SK-N-SH (cell line): ENCODE measurements around the gene POLR2C. TPM values are rescaled to one million over a fixed set of nuclear protein-coding genes. Genes with fewer than 3 reads are reported as not detected.

ENCODE experiments used
- CTCF ChIA-PET: fragments of 300-600, 350-600 bp; formaldehyde crosslinking; extraction: SDS; loops from one replicate; lab custom pipeline; 2021; lab: Yijun Ruan, JAX
- POLR2A ChIA-PET: fragments of 350-600 bp; sonication (Branson Sonifier 250); formaldehyde crosslinking; extraction: SDS; loops from one replicate; lab custom pipeline; 2020; ENCODE audit warnings: antibody characterized with exemption, inconsistent platforms; lab: Yijun Ruan, JAX
- DNase-seq: peaks from one replicate; pipeline ENCODE4 v3.0.0; 2012
- H2AFZ ChIP-seq: fragments of 200-600 bp; sonication (generic); 2 replicates; pipeline ENCODE4 v1.8.1; 2016; ENCODE audit warnings: antibody characterized with exemption, mild to moderate bottlenecking, low read depth
- H3F3A ChIP-seq: fragments of 200-600 bp; sonication (generic); replicated peaks from 2 replicates; pipeline ENCODE3; 2016; ENCODE audit warnings: antibody characterized with exemption, mild to moderate bottlenecking; ENCODE audit not compliant: insufficient read depth
- H3K27ac ChIP-seq, 2 experiments: fragments of 200-500 bp in 1 of 2; fragments of 200-600 bp in 1 of 2; sonication (Bioruptor generic) in 1 of 2; sonication (generic), shearing (Covaris generic) in 1 of 2; 2 replicates each; pipeline versions ENCODE4 v1.5.1 to v1.6.1; 2014 to 2016; ENCODE audit warnings: low read depth in 2 of 2, inconsistent platforms in 1 of 2, low read length in 1 of 2, mild to moderate bottlenecking in 1 of 2, mixed read lengths in 1 of 2
- H3K27me3 ChIP-seq: fragments of 200-600 bp; sonication (generic), shearing (Covaris generic); 2 replicates; pipeline ENCODE4 v1.6.1; 2016; ENCODE audit warnings: mixed run types; ENCODE audit not compliant: insufficient read depth
- H3K36me3 ChIP-seq, 2 experiments: fragments of 200-500 bp in 1 of 2; fragments of 200-600 bp in 1 of 2; sonication (Bioruptor generic) in 1 of 2; sonication (generic) in 1 of 2; replicated peaks in 1 of 2; 2 replicates each; pipeline versions ENCODE3 to v1.5.1; 2014 to 2016; ENCODE audit warnings: low read length in 1 of 2, mild to moderate bottlenecking in 1 of 2; ENCODE audit not compliant: insufficient read depth in 2 of 2, control insufficient read depth in 1 of 2
- H3K4me1 ChIP-seq, 2 experiments: fragments of 200-500 bp in 1 of 2; fragments of 200-600 bp in 1 of 2; sonication (Bioruptor generic) in 1 of 2; sonication (generic), shearing (Covaris generic) in 1 of 2; 2 replicates each; pipeline versions ENCODE4 v1.5.1 to v1.6.1; 2014 to 2016; ENCODE audit warnings: low read depth in 1 of 2, low read length in 1 of 2, mixed run types in 1 of 2; ENCODE audit not compliant: insufficient read depth in 2 of 2, control insufficient read depth in 1 of 2
- H3K4me2 ChIP-seq: fragments of 200-600 bp; sonication (generic), shearing (Covaris generic); 2 replicates; pipeline ENCODE4 v1.6.1; 2017; ENCODE audit warnings: mixed run types
- H3K4me3 ChIP-seq, 2 experiments: fragments of 200-500 bp in 1 of 2; fragments of 200-600 bp in 1 of 2; sonication (Bioruptor generic) in 1 of 2; sonication (generic), shearing (Covaris generic) in 1 of 2; 2 replicates each; pipeline versions ENCODE4 v1.5.1 to v1.8.1; 2014 to 2016; ENCODE audit warnings: low read depth in 2 of 2, inconsistent platforms in 1 of 2, low read length in 1 of 2, mild to moderate bottlenecking in 1 of 2, mixed read lengths in 1 of 2, moderate library complexity in 1 of 2
- H3K79me2 ChIP-seq: fragments of 200-600 bp; sonication (generic); 2 replicates; pipeline ENCODE4 v1.8.1; 2017; ENCODE audit warnings: mild to moderate bottlenecking; ENCODE audit not compliant: insufficient read depth
- H3K9ac ChIP-seq: fragments of 200-600 bp; sonication (generic); 2 replicates; pipeline ENCODE4 v1.6.1; 2017; ENCODE audit warnings: mixed run types
- H3K9me2 ChIP-seq: fragments of 200-600 bp; sonication (generic); 2 replicates; pipeline ENCODE4 v1.6.1; 2017; ENCODE audit warnings: mixed run types
- H3K9me3 ChIP-seq: fragments of 200-600 bp; sonication (generic); 2 replicates; pipeline ENCODE4 v1.6.1; 2017; ENCODE audit warnings: mixed run types, mild to moderate bottlenecking, moderate library complexity
- H4K20me1 ChIP-seq: fragments of 200-600 bp; sonication (generic); 2 replicates; pipeline ENCODE4 v1.6.1; 2017; ENCODE audit warnings: mild to moderate bottlenecking, mixed run types; ENCODE audit not compliant: insufficient read depth
- CHD2 ChIP-seq: fragments of 150-350 bp; IDR thresholded peaks from 2 replicates; pipeline ENCODE4 v1.6.1; 2018; ENCODE audit warnings: low read length; ENCODE audit not compliant: partially characterized antibody
- CTCF ChIP-seq: fragments of 200-600 bp; sonication (generic); IDR thresholded peaks from 2 replicates; pipeline ENCODE4 v1.6.1; 2017; ENCODE audit warnings: antibody characterized with exemption, mild to moderate bottlenecking, moderate library complexity
- ELF1 ChIP-seq: IDR thresholded peaks from 2 replicates; pipeline ENCODE4 v1.4.0; 2012
- EP300 ChIP-seq, 2 experiments: IDR thresholded peaks; 2 replicates each; pipeline versions ENCODE4 v1.4.0 to v1.6.1; 2012; ENCODE audit warnings: borderline replicate concordance in 1 of 2, low read depth in 1 of 2, low read length in 1 of 2
- EZH2phosphoT487 ChIP-seq: fragments of 200-600 bp; sonication (generic); IDR thresholded peaks from 2 replicates; pipeline ENCODE4 v1.6.1; 2017; ENCODE audit warnings: low read depth, mixed run types, mild to moderate bottlenecking, antibody characterized with exemption, moderate library complexity, borderline replicate concordance
- FOSL2 ChIP-seq: IDR thresholded peaks from 2 replicates; pipeline ENCODE4 v1.4.0; 2012; ENCODE audit warnings: low read depth, mild to moderate bottlenecking, moderate library complexity, borderline replicate concordance
- GABPA ChIP-seq: IDR thresholded peaks from 2 replicates; pipeline ENCODE4 v1.4.0; 2012; ENCODE audit warnings: low read depth, mild to moderate bottlenecking
- GATA2 ChIP-seq: sonication (generic); formaldehyde crosslinking; IDR thresholded peaks from 2 replicates; pipeline ENCODE4 v1.5.0; 2020; ENCODE audit warnings: mild to moderate bottlenecking, missing genetic modification reagents
- MAX ChIP-seq: IDR thresholded peaks from 2 replicates; pipeline ENCODE4 v1.4.0; 2012; ENCODE audit warnings: low read depth
- MEF2A ChIP-seq: IDR thresholded peaks from 2 replicates; pipeline ENCODE4 v1.4.0; 2012; ENCODE audit warnings: low read depth, borderline replicate concordance
- MXI1 ChIP-seq: IDR thresholded peaks from 2 replicates; pipeline ENCODE4 v1.6.1; 2012; ENCODE audit warnings: mild to moderate bottlenecking, low read depth, low read length, improper control_type of control experiment
- NRF1 ChIP-seq: IDR thresholded peaks from 2 replicates; pipeline ENCODE4 v1.6.1; 2012; ENCODE audit warnings: low read depth, mild to moderate bottlenecking, low read length
- RAD21 ChIP-seq: IDR thresholded peaks from 2 replicates; pipeline ENCODE4 v1.6.1; 2012; ENCODE audit warnings: mild to moderate bottlenecking, low read length
- REST ChIP-seq: IDR thresholded peaks from 2 replicates; pipeline ENCODE4 v1.6.1; 2012; ENCODE audit warnings: mild to moderate bottlenecking, low read depth, low read length, moderate library complexity
- SMC3 ChIP-seq: IDR thresholded peaks from 2 replicates; pipeline ENCODE4 v1.6.1; 2012; ENCODE audit warnings: low read depth, low read length, improper control_type of control experiment
- TAF1 ChIP-seq: IDR thresholded peaks from 2 replicates; pipeline ENCODE4 v1.6.1; 2012; ENCODE audit warnings: low read depth, mild to moderate bottlenecking, low read length, moderate library complexity, borderline replicate concordance
- TCF12 ChIP-seq: IDR thresholded peaks from 2 replicates; pipeline ENCODE4 v1.4.0; 2012
- USF1 ChIP-seq: IDR thresholded peaks from 2 replicates; pipeline ENCODE4 v1.4.0; 2012; ENCODE audit warnings: low read depth, borderline replicate concordance
- WGBS: methylation state at CpG from one replicate; pipeline ENCODE4 v1.1.6; 2017; ENCODE audit warnings: low lambda C conversion rate; 5-methylcytosine and 5-hydroxymethylcytosine counted together
- polyA plus RNA-seq, 3 experiments: library from polyadenylated mRNA; depleted of rRNA; stranded (reverse); fragments of >200 nt; gene quantifications; 2 replicates each; pipeline ENCODE4 v1.2.3, GENCODE V29; 2012

Gene POLR2C
- polyA plus RNA-seq, 1 of the 3 experiments (the other 2 are of a cell fraction): 160 TPM

GRCh38 chr16:57480754-57481230 is 18.3 kb downstream of the POLR2C start:
- Histone ChIP-seq H3K27ac (peak overlapping the region; percentile 27 to 90; a peak in 3 of 4 replicates), H3K79me2 (peaks cover 7% of the 10 kb centered on the region; the same call in 1 of the 2 replicates), H3K9me3 (no peaks in the 10 kb centered on the region), H3F3A (peaks cover 5% of the 10 kb centered on the region), H3K9ac (no peak overlapping the region), H3K9me2 (no peaks in the 10 kb centered on the region), H3K36me3 (peaks cover 0 to 3% of the 10 kb centered on the region in 2 experiments), H3K4me2 (no peak overlapping the region), H3K27me3 (no peaks in the 10 kb centered on the region), H4K20me1 (0 out of 2 replicates have a peak, but pooled peaks cover 6% of the 10 kb centered on the region), H2AFZ (no peak overlapping the region), H3K4me1 (peaks cover 14 to 87% of the 10 kb centered on the region in 2 experiments; a peak in 3 of 4 replicates), H3K4me3 (no peak overlapping the region; a peak in 1 of 4 replicates)
- ChIA-PET CTCF (interaction anchor here (1.5 to 21.0 kb wide), 3 partner anchors 17 to 63 kb away, joined by 4 to 354 read pairs (median 58); partner anchors contain the start of gene POLR2C), POLR2A (interaction anchor here (1.2 to 10.0 kb wide), 6 partner anchors 8 to 39 kb away, joined by 4 to 152 read pairs (median 8); partner anchors contain the start of genes CIAPIN1, COQ9 and POLR2C)
- TF ChIP-seq MEF2A: no peak
- no peak for TF ChIP-seq REST
- no peak for TF ChIP-seq CTCF
- no peak for TF ChIP-seq TAF1
- peak in 1 of 2 experiments; percentile 84; a peak in 2 of 4 replicates for TF ChIP-seq EP300 (IDR thresholded peaks at IDR 0.05; ENCODE audit: borderline replicate concordance in 1 of 2, low read depth in 1 of 2, low read length in 1 of 2)
- peak; percentile 36; the same call in 1 of the 2 replicates for TF ChIP-seq TCF12
- peak; percentile 47; the same call in 1 of the 2 replicates for TF ChIP-seq GATA2 (CRISPR knock-in tag)
- WGBS: 34% methylated on average over 5 of the region's 6 CpGs
- DNase-seq: peak; percentile 81

- H3K4me2 ChIP-seq: no peak overlapping the region
- H3K9ac ChIP-seq: no peak overlapping the region
- H3K79me2 ChIP-seq: peaks cover 7% of the 10 kb centered on the region; the same call in 1 of the 2 replicates
- no peak overlapping the region for H3K4me3 ChIP-seq
- ChIA-PET POLR2A (interaction anchor here (1.2 to 10.0 kb wide), 5 partner anchors 8 to 38 kb away, joined by 4 to 152 read pairs (median 8); partner anchors contain the start of genes CIAPIN1 and COQ9), CTCF (interaction anchor here (1.5 to 21.0 kb wide), 4 partner anchors 9 to 63 kb away, joined by 4 to 354 read pairs (median 34); partner anchors contain the start of gene POLR2C)
- no peaks in the 10 kb centered on the region for H3K27me3 ChIP-seq
- H3K36me3 ChIP-seq: peaks cover 0 to 3% of the 10 kb centered on the region in 2 experiments
- H3F3A ChIP-seq: peaks cover 5% of the 10 kb centered on the region
- H3K9me3 ChIP-seq: no peaks in the 10 kb centered on the region
- peaks cover 14 to 81% of the 10 kb centered on the region in 2 experiments; a peak in 3 of 4 replicates for H3K4me1 ChIP-seq
- DNase-seq: no peak
- H2AFZ ChIP-seq: no peak overlapping the region
- H3K9me2 ChIP-seq: no peaks in the 10 kb centered on the region
- 75% methylated on average over 3 of the region's 4 CpGs for WGBS
- 0 out of 2 replicates have a peak, but pooled peaks cover 1% of the 10 kb centered on the region for H4K20me1 ChIP-seq
- H3K27ac ChIP-seq: peak overlapping the region in 1 of 2 experiments; percentile 90; a peak in 2 of 4 replicates
- TF ChIP-seq GATA2 (CRISPR knock-in tag): no peak
- no peak for TF ChIP-seq EZH2phosphoT487
- no peak for TF ChIP-seq FOSL2
- no peak for TF ChIP-seq NRF1
- TF ChIP-seq USF1: no peak
- TF ChIP-seq MAX: no peak
- no peak for TF ChIP-seq SMC3
- no peak for TF ChIP-seq CTCF
- TF ChIP-seq RAD21: no peak
- TF ChIP-seq MXI1: no peak
- no peak for TF ChIP-seq ELF1
- TF ChIP-seq CHD2: no peak
- TF ChIP-seq GABPA: no peak
These were observed 18.9 kb downstream of the POLR2C start for GRCh38 chr16:57481421-57481820.
